SU-DHL-6 (cell line): ENCODE measurements around the gene SFI1.

ENCODE experiments used
- EZH2phosphoT487 ChIP-seq: fragments of 200-600 bp; sonication (generic), shearing (Covaris generic); conservative IDR thresholded peaks from 2 replicates; pipeline ENCODE4 v1.6.1; 2018; ENCODE audit warnings: mild to moderate bottlenecking, antibody characterized with exemption, low read length, moderate library complexity, mixed read lengths
- TF ChIP-seq, protein P1 (sequence below): fragments of 200-600 bp; sonication (generic); IDR thresholded peaks from one replicate; pipeline ENCODE4 v1.5.1; 2017; ENCODE audit warnings: antibody characterized with exemption, mild to moderate bottlenecking, low read length, moderate library complexity; ENCODE audit not compliant: insufficient read depth, poor library complexity, severe bottlenecking

DNA sequence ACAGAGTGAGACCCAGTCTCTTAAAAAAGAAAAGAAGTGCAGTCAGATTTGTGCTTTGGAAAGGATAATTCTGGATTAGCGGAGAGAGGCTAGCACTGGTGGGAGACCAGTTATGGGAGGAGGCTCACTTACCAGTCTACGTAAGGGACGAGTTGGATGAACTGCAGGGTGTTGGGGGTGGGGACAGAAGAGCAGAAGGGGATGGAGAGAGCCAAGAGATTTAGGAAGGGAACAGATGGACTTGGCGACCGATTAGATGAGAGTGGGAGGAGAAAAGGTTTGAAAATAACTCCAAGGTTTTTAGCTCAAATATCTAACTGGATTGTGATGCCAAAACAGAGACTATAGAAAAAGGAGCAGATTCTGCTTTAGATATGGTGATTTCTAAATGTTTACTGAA lies 81.4 kb downstream of the SFI1 start:
- TF ChIP-seq, protein P1, sequence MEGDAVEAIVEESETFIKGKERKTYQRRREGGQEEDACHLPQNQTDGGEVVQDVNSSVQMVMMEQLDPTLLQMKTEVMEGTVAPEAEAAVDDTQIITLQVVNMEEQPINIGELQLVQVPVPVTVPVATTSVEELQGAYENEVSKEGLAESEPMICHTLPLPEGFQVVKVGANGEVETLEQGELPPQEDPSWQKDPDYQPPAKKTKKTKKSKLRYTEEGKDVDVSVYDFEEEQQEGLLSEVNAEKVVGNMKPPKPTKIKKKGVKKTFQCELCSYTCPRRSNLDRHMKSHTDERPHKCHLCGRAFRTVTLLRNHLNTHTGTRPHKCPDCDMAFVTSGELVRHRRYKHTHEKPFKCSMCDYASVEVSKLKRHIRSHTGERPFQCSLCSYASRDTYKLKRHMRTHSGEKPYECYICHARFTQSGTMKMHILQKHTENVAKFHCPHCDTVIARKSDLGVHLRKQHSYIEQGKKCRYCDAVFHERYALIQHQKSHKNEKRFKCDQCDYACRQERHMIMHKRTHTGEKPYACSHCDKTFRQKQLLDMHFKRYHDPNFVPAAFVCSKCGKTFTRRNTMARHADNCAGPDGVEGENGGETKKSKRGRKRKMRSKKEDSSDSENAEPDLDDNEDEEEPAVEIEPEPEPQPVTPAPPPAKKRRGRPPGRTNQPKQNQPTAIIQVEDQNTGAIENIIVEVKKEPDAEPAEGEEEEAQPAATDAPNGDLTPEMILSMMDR, result no peak
- TF ChIP-seq EZH2phosphoT487, result no peak
